Cardiac septum (tissue), 1 donor: ENCODE results near the gene EPB41L2. TPM values are rescaled to one million over a fixed set of nuclear protein-coding genes. Genes with fewer than 3 reads are reported as not detected.

ENCODE experiments used
- DNase-seq: peaks from one replicate; pipeline ENCODE4 v3.0.0-alpha.2; 2020; ENCODE audit warnings: low spot score
- intact Hi-C: fragments of 100-400 bp; cut with DNase I; formaldehyde crosslinking; loops from one replicate; pipeline ENCODE4 v1.14.0; 2022
- total RNA-seq: library from RNA; stranded (reverse); fragmentation: NEBNext Ultra II Directional; extraction: Animal tissue kit (Norgen Biotek cat#: 25700); gene quantifications from one replicate; pipeline ENCODE4 v1.2.1, GENCODE V29; 2021
- donor health status: DM: no; HTN: no; CAD: no.

EPB41L2 gene
- total RNA-seq, 1 donor from 2014 or later, result 54.1 TPM

- no peak for DNase-seq
- intact Hi-C loops, result no loop called here
Measured at GRCh38 chr6:130794738-130795137, 268.3 kb downstream of the EPB41L2 start.

GRCh38 chr6:130794010-130794697 lies 268.9 kb downstream of the EPB41L2 start:
- no peak for DNase-seq
- intact Hi-C loops, result no loop called here

Other genes starting within 250 kb of the EPB41L2 start
- gene SMLR1, start 235.8 kb downstream of the EPB41L2 start, total RNA-seq, result not detected
- 10.9 TPM for gene AKAP7, start 72.2 kb upstream of the EPB41L2 start, total RNA-seq